AG09319 (cell line): ENCODE measurements around the gene DCST1.

Experiments
- DNase-seq: peaks from one replicate; pipeline ENCODE4 v3.0.0-alpha.2; 2010; ENCODE audit warnings: low read depth; ENCODE audit errors: extremely low read depth
- TF ChIP-seq, protein P1 (sequence below): IDR thresholded peaks from 2 replicates; pipeline ENCODE4 v1.5.1; 2011; ENCODE audit warnings: low read depth, mild to moderate bottlenecking, inconsistent platforms, low read length, moderate library complexity

DCST1 gene

DNA sequence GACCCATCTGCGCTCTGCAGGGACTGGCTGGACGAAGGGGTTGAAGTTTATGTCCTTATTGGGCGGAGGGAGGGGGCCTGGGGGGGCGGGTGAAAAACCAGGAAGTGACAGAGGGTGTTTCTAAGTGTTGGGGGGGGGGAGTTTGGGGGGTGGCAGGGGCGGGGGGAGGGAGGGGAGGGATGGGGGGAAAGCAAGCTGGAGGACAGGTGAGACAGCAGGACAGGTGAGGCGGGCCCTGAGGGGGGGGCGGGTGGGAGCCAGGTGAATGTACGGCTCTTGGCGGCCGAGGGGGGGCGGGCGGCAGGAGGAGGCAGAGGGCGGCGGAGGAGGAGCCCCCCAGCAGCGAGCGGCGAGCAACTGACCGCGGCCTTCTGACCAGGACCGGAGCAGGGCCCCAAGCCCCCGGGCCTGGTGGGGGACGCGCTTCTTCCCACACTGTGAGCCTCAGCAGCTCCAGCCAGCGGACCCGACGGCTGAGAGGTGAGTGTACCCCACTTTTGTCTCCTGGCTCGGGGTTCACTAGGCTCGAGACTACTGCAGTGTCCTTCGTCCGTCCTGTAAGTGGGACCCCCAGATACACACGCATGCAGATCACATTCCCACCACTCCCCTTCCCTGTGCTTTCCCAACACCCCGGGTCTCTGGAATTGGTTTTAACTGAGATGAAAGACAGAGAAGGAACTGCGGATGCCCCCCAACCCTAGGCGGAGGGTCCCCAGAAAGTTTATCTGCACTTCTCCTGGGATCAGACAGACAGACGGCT lies 31.0 kb upstream of the DCST1 start, which contains the start of gene ZBTB7B:
TSS of gene ZBTB7B (plus strand) at position 339 of the 763 bp plus-strand sequence. CDS start 11,859 bp downstream, outside the sequence.
- TF ChIP-seq, protein P1, sequence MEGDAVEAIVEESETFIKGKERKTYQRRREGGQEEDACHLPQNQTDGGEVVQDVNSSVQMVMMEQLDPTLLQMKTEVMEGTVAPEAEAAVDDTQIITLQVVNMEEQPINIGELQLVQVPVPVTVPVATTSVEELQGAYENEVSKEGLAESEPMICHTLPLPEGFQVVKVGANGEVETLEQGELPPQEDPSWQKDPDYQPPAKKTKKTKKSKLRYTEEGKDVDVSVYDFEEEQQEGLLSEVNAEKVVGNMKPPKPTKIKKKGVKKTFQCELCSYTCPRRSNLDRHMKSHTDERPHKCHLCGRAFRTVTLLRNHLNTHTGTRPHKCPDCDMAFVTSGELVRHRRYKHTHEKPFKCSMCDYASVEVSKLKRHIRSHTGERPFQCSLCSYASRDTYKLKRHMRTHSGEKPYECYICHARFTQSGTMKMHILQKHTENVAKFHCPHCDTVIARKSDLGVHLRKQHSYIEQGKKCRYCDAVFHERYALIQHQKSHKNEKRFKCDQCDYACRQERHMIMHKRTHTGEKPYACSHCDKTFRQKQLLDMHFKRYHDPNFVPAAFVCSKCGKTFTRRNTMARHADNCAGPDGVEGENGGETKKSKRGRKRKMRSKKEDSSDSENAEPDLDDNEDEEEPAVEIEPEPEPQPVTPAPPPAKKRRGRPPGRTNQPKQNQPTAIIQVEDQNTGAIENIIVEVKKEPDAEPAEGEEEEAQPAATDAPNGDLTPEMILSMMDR: no peak; the same call in 1 of the 2 replicates
- no peak for DNase-seq

DNA sequence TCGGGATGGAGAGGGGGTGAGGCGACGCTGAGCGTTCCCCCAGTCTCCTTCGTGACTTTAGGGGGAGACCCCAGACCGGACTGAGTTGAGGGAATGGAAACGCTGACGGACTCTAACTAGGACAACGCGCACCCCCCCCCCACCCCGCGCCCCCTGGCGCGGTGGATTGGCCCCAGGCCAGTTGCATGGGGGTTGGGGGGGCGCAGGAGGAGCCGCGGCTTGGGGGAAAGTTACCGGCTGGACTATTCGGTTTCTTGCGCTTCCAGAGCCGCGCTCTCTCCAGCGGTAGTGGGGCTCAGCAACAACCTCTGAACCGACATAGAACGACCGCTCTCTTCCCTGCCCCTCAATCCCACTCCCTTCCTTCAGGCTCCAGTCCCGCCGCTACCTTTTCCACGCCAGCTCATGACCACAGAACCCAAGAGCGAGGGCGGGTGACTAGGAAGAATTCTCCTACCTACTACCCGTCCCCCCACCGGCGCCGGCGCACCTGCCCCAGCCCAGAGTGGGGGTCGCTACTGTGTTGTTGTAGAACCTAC lies 30.3 kb upstream of the DCST1 start:
- TF ChIP-seq, protein P1: no peak

DNA sequence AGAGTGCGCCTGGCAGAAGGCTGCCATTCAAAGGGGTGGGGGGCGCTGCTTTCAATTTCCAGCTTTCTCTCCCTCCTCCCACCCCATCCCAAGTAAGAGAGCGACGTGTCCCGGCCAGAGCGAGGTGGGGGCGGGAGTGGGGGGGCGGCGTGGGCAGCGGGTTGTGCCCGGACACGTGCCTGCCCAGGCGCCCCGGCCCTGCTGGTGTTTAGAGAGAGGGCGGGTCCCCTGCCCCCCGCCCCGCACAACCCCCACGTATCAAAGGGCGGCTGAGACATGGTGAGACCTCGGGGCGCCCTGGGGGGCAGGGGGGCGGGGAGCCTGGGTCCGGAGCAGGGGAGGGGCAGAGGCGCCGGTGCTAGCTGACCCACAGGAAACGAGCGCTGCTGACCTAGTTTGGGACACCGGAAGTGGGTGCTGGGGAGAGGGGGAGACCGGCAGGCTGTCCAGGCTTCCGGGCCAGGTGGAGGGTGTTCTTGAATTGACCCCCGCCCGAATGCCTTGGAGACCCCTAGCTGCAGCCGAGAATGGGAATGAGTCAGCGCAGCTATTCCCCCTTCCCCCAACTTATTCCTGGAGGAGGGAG lies 29.8 kb upstream of the DCST1 start:
- TF ChIP-seq, protein P1: no peak
- DNase-seq: no peak

More for the DNA sequence above, 30.3 kb upstream of the DCST1 start:
- DNase-seq: no peak

DNA sequence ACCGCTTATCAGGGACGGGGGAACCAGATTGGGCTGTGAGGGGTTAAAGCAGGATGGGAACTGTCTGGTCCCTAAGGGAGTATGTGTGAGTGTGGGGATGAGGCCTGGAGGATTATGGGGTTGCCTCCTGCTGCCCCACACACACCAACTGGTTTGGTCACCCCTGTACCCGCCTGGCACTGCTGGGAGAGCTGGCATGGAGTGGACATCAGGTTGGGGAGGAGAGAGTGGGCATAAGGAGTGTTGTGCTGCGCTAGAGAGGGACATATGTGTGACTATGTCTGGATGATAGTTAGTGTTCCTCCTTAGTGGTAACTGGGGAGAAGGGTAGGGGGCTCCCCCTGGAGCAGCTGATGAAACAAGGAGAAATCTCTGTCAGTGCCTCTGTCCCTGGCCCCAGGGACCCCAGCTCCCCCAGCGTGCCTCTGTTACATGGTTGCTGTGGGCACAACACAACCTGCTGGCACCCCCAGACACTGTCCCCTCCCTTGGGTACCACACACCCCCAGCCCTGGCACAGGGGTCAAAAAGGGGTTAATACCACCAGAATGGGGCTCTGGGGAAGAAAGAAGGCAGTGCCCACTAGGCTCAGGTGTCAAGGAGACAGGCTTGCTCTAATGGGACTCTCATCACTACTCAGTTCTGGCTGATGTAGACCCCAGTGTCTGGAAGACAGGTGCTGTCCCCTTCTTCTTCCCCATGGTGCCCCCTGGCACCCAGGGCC lies 29.1 kb upstream of the DCST1 start:
- DNase-seq: no peak
- TF ChIP-seq, protein P1: no peak

DNA sequence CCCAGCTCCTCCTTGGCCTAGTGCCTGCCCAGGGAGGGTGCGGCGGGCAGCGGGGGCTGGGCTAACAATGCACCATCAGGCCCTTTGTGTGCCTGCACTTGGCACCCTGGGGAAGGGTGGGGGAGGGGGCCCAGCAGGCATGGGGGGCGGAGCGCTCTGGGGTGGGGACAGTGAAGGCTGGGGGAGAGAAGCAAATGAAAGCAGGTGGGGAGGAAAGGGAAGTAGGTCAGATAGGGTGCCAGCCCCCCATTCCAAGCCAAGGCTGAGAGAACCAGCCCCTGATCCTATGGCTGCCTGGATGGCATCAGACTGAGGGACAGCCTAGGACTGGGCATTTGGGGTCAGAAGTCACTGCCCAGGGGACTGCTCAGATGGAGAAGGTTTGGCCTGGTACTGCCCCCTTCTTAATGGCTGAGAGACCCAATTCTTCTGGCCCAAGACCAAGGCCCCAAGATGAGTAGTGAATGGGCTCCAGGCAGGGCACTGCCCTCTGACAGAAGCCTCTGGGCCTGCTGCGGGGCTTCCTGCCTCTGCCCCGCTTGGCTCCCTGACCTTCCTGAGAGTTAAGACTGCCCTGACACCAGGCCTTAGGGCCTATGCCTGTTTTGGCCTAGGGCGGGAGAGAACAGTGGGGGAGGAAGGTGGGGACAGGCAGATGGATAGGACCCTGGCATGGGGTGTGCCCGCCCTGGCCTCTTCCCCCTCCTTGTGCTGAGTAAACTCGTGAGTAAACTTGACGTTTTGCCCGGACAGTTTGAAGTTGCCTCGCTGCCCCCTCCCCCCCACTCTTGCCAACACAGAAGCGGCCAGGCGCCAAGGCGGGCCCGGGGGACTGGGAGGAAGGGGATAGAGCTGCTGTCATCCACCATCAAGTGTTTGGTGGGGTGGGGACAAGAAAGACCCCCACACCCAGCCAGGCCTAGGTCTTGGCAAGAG lies 28.3 kb upstream of the DCST1 start:
- no peak for DNase-seq
- TF ChIP-seq, protein P1: no peak

DNA sequence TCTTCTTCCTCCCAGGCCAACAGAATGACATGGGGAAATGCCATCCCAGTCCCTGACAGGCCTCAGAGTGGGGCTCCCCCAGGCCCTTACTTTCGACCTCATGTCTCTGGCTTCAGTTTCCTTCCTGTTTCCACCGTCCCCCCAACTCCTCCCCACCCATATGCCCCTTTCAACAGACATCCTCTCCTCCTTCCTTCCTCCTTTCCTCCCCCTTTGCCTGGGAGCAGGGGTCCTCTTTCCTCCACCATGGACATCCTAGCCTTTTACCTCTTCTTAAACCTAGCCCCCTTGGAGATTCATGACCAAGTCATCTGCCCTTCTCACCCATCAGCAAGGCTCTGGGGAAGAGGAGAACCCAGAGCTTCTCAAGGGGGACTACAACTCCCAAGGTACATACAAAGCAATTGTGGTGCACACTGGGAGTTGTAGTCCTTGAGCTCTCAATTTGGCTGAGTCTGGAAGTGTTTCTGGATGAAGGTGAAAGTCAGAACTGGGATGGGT lies 27.0 kb upstream of the DCST1 start:
- DNase-seq: no peak
- TF ChIP-seq, protein P1: no peak
